IMR-90 (cell line): ENCODE measurements around the gene BMP8A. TPM values are rescaled to one million over a fixed set of nuclear protein-coding genes. Genes with fewer than 3 reads are reported as not detected.
"Not testable (repeated sequence)": the region's sequence is repeated elsewhere in the genome, so short reads cannot be mapped to it uniquely, and the experiment has no call there.

ENCODE experiments used
- ATAC-seq: fragments of 200-7000 bp; cut with Tn5 transposase; 2 replicates; pipeline ENCODE4 v1.9.1; 2020; ENCODE audit warnings: low read depth, mild to moderate bottlenecking, moderate library complexity
- BruUV-seq: library from RNA; stranded (reverse); fragments of 400-500 nt; replicated peaks from 2 replicates; lab custom pipeline; 2021; lab: Mats Ljungman, UMichigan
- CTCF ChIA-PET: fragments of 300-600 bp; formaldehyde crosslinking; extraction: SDS; loops from one replicate; lab custom pipeline; 2021; ENCODE audit warnings: antibody characterized with exemption; lab: Yijun Ruan, JAX
- POLR2A ChIA-PET: fragments of 300-600 bp; sonication (Branson Sonifier 250); formaldehyde crosslinking; loops from one replicate; lab custom pipeline; 2022; ENCODE audit warnings: antibody characterized with exemption; ENCODE audit not compliant: unreplicated experiment; lab: Charles Lee
- DNase-seq: peaks from one replicate; pipeline ENCODE4 v3.0.0; 2013
- H2AFZ ChIP-seq: replicated peaks from 2 replicates; pipeline ENCODE3; 2013; ENCODE audit warnings: low read length, mild to moderate bottlenecking; ENCODE audit not compliant: poor library complexity
- H2AK5ac ChIP-seq: 2 replicates; pipeline ENCODE4 v1.6.1; 2013; ENCODE audit warnings: low read depth, low read length, inconsistent platforms
- H2AK9ac ChIP-seq: replicated peaks from 2 replicates; pipeline ENCODE3; 2013; ENCODE audit warnings: mild to moderate bottlenecking, low read depth, low read length, moderate library complexity; ENCODE audit not compliant: poor library complexity
- H2BK120ac ChIP-seq: 2 replicates; pipeline ENCODE4 v1.6.1; 2013; ENCODE audit warnings: low read depth, low read length, inconsistent platforms
- H2BK15ac ChIP-seq: 3 replicates; pipeline ENCODE4 v1.6.1; 2013; ENCODE audit warnings: low read depth, low read length, inconsistent platforms
- H2BK20ac ChIP-seq: 2 replicates; pipeline ENCODE4 v1.6.1; 2013; ENCODE audit warnings: low read depth, mild to moderate bottlenecking, inconsistent platforms, low read length, moderate library complexity
- H2BK5ac ChIP-seq: 2 replicates; pipeline ENCODE4 v1.6.1; 2013; ENCODE audit warnings: mild to moderate bottlenecking, low read depth, low read length, inconsistent platforms; ENCODE audit not compliant: poor library complexity, severe bottlenecking
- H3K14ac ChIP-seq: replicated peaks from 2 replicates; pipeline ENCODE4 v1.6.1; 2013; ENCODE audit warnings: low read depth, low read length, inconsistent platforms
- H3K18ac ChIP-seq: 2 replicates; pipeline ENCODE4 v1.6.1; 2013; ENCODE audit warnings: low read depth, low read length, control low read depth
- H3K23ac ChIP-seq: 2 replicates; pipeline ENCODE4 v1.6.1; 2013; ENCODE audit warnings: low read depth, low read length, inconsistent platforms
- H3K27ac ChIP-seq: 2 replicates; pipeline ENCODE4 v1.5.1; 2013; ENCODE audit warnings: mild to moderate bottlenecking, control low read depth, low read length; ENCODE audit not compliant: insufficient read depth
- H3K27me3 ChIP-seq: 2 replicates; pipeline ENCODE4 v1.6.1; 2013; ENCODE audit warnings: low read length; ENCODE audit not compliant: control insufficient read depth, insufficient read depth
- H3K36me3 ChIP-seq: 2 replicates; pipeline ENCODE4 v1.6.1; 2013; ENCODE audit warnings: low read length, mixed read lengths; ENCODE audit not compliant: control insufficient read depth, insufficient read depth
- H3K4ac ChIP-seq: 2 replicates; pipeline ENCODE4 v1.6.1; 2013; ENCODE audit warnings: low read depth, low read length, inconsistent platforms
- H3K4me1 ChIP-seq: 2 replicates; pipeline ENCODE4 v1.6.1; 2013; ENCODE audit warnings: low read length, mixed read lengths; ENCODE audit not compliant: control insufficient read depth, insufficient read depth
- H3K4me2 ChIP-seq: 2 replicates; pipeline ENCODE4 v1.6.1; 2013; ENCODE audit warnings: low read depth, mild to moderate bottlenecking, control low read depth, low read length, moderate library complexity
- H3K4me3 ChIP-seq: 2 replicates; pipeline ENCODE4 v1.5.1; 2013; ENCODE audit warnings: low read depth, mild to moderate bottlenecking, control low read depth, low read length, moderate library complexity; ENCODE audit not compliant: insufficient read depth
- H3K56ac ChIP-seq: 2 replicates; pipeline ENCODE4 v1.6.1; 2013; ENCODE audit warnings: low read length, inconsistent platforms; ENCODE audit not compliant: insufficient read depth; ENCODE audit errors: extremely low read depth
- H3K79me1 ChIP-seq, 2 experiments: 2 replicates each; pipeline ENCODE4 v1.6.1; 2013; ENCODE audit warnings: low read length in 2 of 2, inconsistent platforms in 1 of 2, low read depth in 1 of 2
- H3K9ac ChIP-seq: 2 replicates; pipeline ENCODE4 v1.6.1; 2013; ENCODE audit warnings: low read depth, low read length, control low read depth
- H3K9me1 ChIP-seq: 2 replicates; pipeline ENCODE4 v1.6.1; 2013; ENCODE audit warnings: low read length, inconsistent platforms; ENCODE audit not compliant: insufficient read depth
- H3K9me3 ChIP-seq: 2 replicates; pipeline ENCODE4 v1.6.1; 2013; ENCODE audit warnings: low read length; ENCODE audit not compliant: control insufficient read depth, insufficient read depth
- H4K20me1 ChIP-seq: 2 replicates; pipeline ENCODE4 v1.6.1; 2013; ENCODE audit warnings: low read length, inconsistent platforms; ENCODE audit not compliant: insufficient read depth
- H4K5ac ChIP-seq: 2 replicates; pipeline ENCODE4 v1.6.1; 2013; ENCODE audit warnings: mild to moderate bottlenecking, low read depth, low read length, control low read depth
- H4K8ac ChIP-seq, 2 experiments: 2 replicates each; pipeline ENCODE4 v1.6.1; 2013; ENCODE audit warnings: low read depth in 2 of 2, low read length in 2 of 2, control low read depth in 1 of 2, inconsistent platforms in 1 of 2
- H4K91ac ChIP-seq: 2 replicates; pipeline ENCODE4 v1.6.1; 2013; ENCODE audit warnings: low read depth, low read length, inconsistent platforms; ENCODE audit not compliant: insufficient read depth
- WGBS, 2 experiments: methylation state at CpG; one replicate each; pipeline versions ENCODE4 v1.1.5 to v1.1.7; 2013; ENCODE audit warnings: missing lambda C conversion rate in 2 of 2; ENCODE audit not compliant: insufficient read length in 1 of 2; ENCODE audit errors: extremely low coverage in 2 of 2; 5-methylcytosine and 5-hydroxymethylcytosine counted together
- dilution Hi-C: fragments of 300-500 bp; cut with HindIII; formaldehyde crosslinking; loops from one replicate; pipeline ENCODE4 v1.14.3; 2018; ENCODE audit warnings: low sequenced_read_pairs; ENCODE audit not compliant: unreplicated experiment
- in situ Hi-C: fragments of 300-500 bp; cut with MboI; formaldehyde crosslinking; loops from 3 replicates; pipeline ENCODE4 v1.14.3; 2019; ENCODE audit warnings: low sequenced_read_pairs, inconsistent platforms, mixed read lengths
- intact Hi-C: fragments of 100-400 bp; cut with micrococcal nuclease; formaldehyde crosslinking; loops from 2 replicates; pipeline ENCODE4 v1.10.0; 2022
- polyA plus RNA-seq, 3 experiments: library from polyadenylated mRNA; depleted of rRNA; stranded (reverse); fragments of >200 nt; gene quantifications; 2 replicates each; pipeline ENCODE4 v1.2.3, GENCODE V29; 2012; ENCODE audit warnings: low replicate concordance in 1 of 3
- total RNA-seq: library from RNA; depleted of rRNA; stranded (reverse); fragments of >200 nt; gene quantifications from 2 replicates; pipeline ENCODE4 v1.2.3, GENCODE V29; 2012

Gene BMP8A
- total and polyA plus RNA-seq, 2 of the 4 experiments (the other 2 are of a cell fraction): not detected

- H3K14ac ChIP-seq, H3K27me3 ChIP-seq, H3K36me3 ChIP-seq, POLR2A ChIA-PET, H2BK120ac ChIP-seq, H4K20me1 ChIP-seq, H2BK5ac ChIP-seq, H4K91ac ChIP-seq, H2AK5ac ChIP-seq, H4K5ac ChIP-seq, H3K9ac ChIP-seq, H3K27ac ChIP-seq, H3K18ac ChIP-seq, H3K4me2 ChIP-seq, H3K79me1 ChIP-seq, CTCF ChIA-PET, H2BK15ac ChIP-seq, H3K56ac ChIP-seq, ATAC-seq, H3K9me1 ChIP-seq, H3K9me3 ChIP-seq, intact Hi-C loops, BruUV-seq, H3K23ac ChIP-seq, H3K4me3 ChIP-seq, H2AFZ ChIP-seq, H2BK20ac ChIP-seq, H2AK9ac ChIP-seq, DNase-seq, H4K8ac ChIP-seq, dilution Hi-C loops, in situ Hi-C loops, H3K4me1 ChIP-seq, H3K4ac ChIP-seq: not testable (repeated sequence)
- no CpG with 5 or more reads among the region's 15 CpGs for WGBS, 2 experiments
These were observed 7.4 kb downstream of the BMP8A start for GRCh38 chr1:39498821-39499220.
